Lower lobe of right lung (tissue), 2 donors: ENCODE measurements around the gene ADAR. TPM values are rescaled to one million over a fixed set of nuclear protein-coding genes. Genes with fewer than 3 reads are reported as not detected.

ENCODE experiments used
- ATAC-seq, 2 donors: fragments of 200-7000 bp; cut with Tn5 transposase; one replicate each; pipeline ENCODE4 v1.9.1; 2020 to 2022; ENCODE audit warnings: mild to moderate bottlenecking in 2 of 2, moderate library complexity in 2 of 2
- DNase-seq: peaks from one replicate; pipeline ENCODE4 v3.0.0-alpha.2; 2020
- H3K27ac ChIP-seq: fragments of 200-600 bp; one replicate; pipeline ENCODE4 v1.8.0; 2022
- H3K27me3 ChIP-seq: fragments of 200-600 bp; one replicate; pipeline ENCODE4 v1.8.0; 2022; ENCODE audit warnings: low read depth
- H3K36me3 ChIP-seq: fragments of 200-600 bp; one replicate; pipeline ENCODE4 v1.8.0; 2022; ENCODE audit warnings: mild to moderate bottlenecking
- H3K4me1 ChIP-seq: fragments of 200-600 bp; one replicate; pipeline ENCODE4 v1.8.0; 2022
- H3K4me3 ChIP-seq: fragments of 200-600 bp; one replicate; pipeline ENCODE4 v1.8.0; 2022; ENCODE audit warnings: mild to moderate bottlenecking
- H3K9me3 ChIP-seq: fragments of 200-600 bp; one replicate; pipeline ENCODE4 v1.8.0; 2022
- CTCF ChIP-seq: fragments of 200-600 bp; IDR thresholded peaks from one replicate; pipeline ENCODE4 v1.8.0; 2022; ENCODE audit warnings: antibody characterized with exemption, mild to moderate bottlenecking
- intact Hi-C: fragments of 100-400 bp; cut with DNase I; formaldehyde crosslinking; loops from one replicate; pipeline ENCODE4 v1.11.0; 2022
- total RNA-seq: library from RNA; stranded (reverse); fragmentation: NEBNext Ultra II Directional; extraction: Animal tissue kit (Norgen Biotek cat#: 25700); gene quantifications from one replicate; pipeline ENCODE4 v1.2.1, GENCODE V29; 2021
- donor health status: DM: no; HTN: yes; CAD: no; lungs with severe emphysema.

Gene ADAR
- total RNA-seq, 1 donor from 2014 or later = 202 TPM

DNA sequence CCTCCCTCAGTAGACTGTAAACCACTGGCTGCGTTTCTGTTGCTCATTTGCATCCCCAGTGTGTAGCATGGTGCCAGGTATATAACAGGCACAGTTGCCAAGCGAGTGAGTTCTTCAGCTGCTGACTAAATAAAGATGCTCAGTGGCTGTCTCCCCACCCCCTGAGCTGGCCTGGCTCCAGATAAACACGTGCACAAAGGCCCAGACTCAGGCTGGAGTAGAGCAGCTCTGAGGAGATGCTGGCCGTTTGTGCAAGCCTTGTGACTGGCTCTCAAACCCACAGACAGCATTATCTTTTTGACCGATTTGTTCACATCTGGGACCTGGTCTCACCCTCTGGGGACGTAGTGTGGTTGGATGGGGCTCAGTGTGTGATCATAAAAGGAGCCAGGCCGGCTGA, 33.3 kb downstream of the ADAR start:
- H3K4me3 ChIP-seq = no peak overlapping the region
- no peak overlapping the region for H3K27ac ChIP-seq
- intact Hi-C loops = no loop called here
- H3K4me1 ChIP-seq = peaks cover 8% of the 10 kb centered on the region
- H3K36me3 ChIP-seq = peaks cover 20% of the 10 kb centered on the region
- no peak for DNase-seq
- TF ChIP-seq CTCF = no peak
- no peak for ATAC-seq
- no peaks in the 10 kb centered on the region for H3K27me3 ChIP-seq
- H3K9me3 ChIP-seq = no peaks in the 10 kb centered on the region

GRCh38 chr1:154573168-154573510, 34.8 kb downstream of the ADAR start:
- intact Hi-C loops = no loop called here
- ATAC-seq (no peak), DNase-seq (no peak)
- TF ChIP-seq CTCF = no peak
- H3K27me3 ChIP-seq = peaks cover 6% of the 10 kb centered on the region
- H3K4me3 ChIP-seq = no peak overlapping the region
- peaks cover 4% of the 10 kb centered on the region for H3K36me3 ChIP-seq
- H3K27ac ChIP-seq = no peak overlapping the region
- no peaks in the 10 kb centered on the region for H3K9me3 ChIP-seq
- H3K4me1 ChIP-seq = peaks cover 9% of the 10 kb centered on the region

DNA sequence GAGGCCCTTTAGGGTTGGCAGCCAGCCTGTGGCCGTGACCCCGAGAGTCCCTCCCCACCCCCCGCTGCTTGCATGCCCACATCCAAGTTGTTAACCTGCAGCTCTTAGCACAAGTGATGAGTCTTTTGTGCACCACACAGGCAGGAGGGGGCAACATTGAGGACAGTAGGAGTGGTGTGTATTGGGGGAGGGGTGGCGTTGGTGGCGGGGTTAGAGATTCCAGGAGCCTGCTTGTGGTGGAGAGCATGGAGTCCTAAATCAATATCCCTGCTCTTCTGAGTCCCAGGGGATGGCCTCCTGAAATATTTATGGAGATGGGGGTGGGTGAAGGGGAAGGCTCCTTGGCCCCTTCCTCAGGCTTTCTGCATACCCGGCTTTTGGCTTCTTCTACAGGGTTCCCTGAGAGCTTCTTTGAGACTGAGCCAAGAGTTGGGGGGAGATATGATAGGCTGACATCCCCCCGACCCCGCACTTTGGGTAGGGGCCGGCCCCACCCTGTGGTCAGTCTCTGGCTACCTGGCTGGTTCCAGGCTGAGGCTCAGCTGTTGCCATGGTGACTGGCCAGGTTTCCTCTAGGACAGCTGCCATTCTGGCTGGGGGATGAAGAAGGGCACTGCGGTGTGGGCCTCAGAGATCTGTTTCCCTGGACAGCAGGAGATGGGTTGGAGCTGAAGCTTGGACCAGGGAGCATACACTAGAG, 35.4 kb downstream of the ADAR start:
- peaks cover 12% of the 10 kb centered on the region for H3K27me3 ChIP-seq
- no peaks in the 10 kb centered on the region for H3K9me3 ChIP-seq
- intact Hi-C loops = no loop called here
- ATAC-seq (no peak), DNase-seq (no peak)
- H3K4me1 ChIP-seq = peaks cover 9% of the 10 kb centered on the region
- no peak for TF ChIP-seq CTCF
- no peak overlapping the region for H3K27ac ChIP-seq
- no peaks in the 10 kb centered on the region for H3K36me3 ChIP-seq
- no peak overlapping the region for H3K4me3 ChIP-seq

GRCh38 chr1:154571964-154572288, 36.1 kb downstream of the ADAR start:
- Histone ChIP-seq H3K36me3 (no peaks in the 10 kb centered on the region), H3K27ac (no peak overlapping the region), H3K4me3 (no peak overlapping the region), H3K9me3 (no peaks in the 10 kb centered on the region), H3K27me3 (peaks cover 19% of the 10 kb centered on the region), H3K4me1 (peaks cover 10% of the 10 kb centered on the region)
- no peak for TF ChIP-seq CTCF
- intact Hi-C loops = no loop called here
- DNase-seq (no peak), ATAC-seq (no peak)

DNA sequence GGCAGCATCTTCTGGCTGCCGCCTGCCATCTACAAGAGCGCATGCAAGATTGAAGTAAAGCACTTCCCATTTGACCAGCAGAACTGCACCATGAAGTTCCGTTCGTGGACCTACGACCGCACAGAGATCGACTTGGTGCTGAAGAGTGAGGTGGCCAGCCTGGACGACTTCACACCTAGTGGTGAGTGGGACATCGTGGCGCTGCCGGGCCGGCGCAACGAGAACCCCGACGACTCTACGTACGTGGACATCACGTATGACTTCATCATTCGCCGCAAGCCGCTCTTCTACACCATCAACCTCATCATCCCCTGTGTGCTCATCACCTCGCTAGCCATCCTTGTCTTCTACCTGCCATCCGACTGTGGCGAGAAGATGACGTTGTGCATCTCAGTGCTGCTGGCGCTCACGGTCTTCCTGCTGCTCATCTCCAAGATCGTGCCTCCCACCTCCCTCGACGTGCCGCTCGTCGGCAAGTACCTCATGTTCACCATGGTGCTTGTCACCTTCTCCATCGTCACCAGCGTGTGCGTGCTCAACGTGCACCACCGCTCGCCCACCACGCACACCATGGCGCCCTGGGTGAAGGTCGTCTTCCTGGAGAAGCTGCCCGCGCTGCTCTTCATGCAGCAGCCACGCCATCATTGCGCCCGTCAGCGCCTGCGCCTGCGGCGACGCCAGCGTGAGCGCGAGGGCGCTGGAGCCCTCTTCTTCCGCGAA, 36.6 kb downstream of the ADAR start:
- intact Hi-C loops = no loop called here
- peaks cover 21% of the 10 kb centered on the region for H3K27me3 ChIP-seq
- DNase-seq = no peak
- no peaks in the 10 kb centered on the region for H3K36me3 ChIP-seq
- H3K4me1 ChIP-seq = peaks cover 10% of the 10 kb centered on the region
- no peaks in the 10 kb centered on the region for H3K9me3 ChIP-seq
- TF ChIP-seq CTCF = no peak
- H3K27ac ChIP-seq = no peak overlapping the region
- ATAC-seq = no peak
- no peak overlapping the region for H3K4me3 ChIP-seq
